Activated naive CD4-positive, alpha-beta T cell (primary cell): ENCODE measurements around the gene MAST3.

Experiments used
- DNase-seq, 4 experiments: peaks; one replicate each; lab custom pipeline; 2025; lab: John Stamatoyannopoulos, UW

Gene MAST3

DNA sequence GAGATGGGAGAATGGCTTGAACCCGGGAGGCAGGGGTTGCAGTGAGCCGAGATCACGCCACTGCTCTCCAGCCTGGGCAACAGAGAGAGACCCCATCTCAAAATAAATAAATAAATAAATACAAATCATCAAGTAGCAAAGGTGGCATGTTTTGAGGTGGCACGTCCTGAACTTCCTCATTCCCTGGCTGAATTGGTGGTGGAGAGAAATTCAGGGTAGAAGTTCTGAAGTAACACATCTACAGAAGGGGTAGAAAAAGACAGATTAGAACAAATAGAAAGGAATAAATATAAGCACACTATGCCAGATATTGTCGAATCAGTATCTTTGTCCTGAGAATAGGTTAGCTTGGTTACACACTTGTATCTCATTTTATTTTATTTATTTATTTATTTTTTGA, 82.4 kb downstream of the MAST3 start:
- no peak for DNase-seq

DNA sequence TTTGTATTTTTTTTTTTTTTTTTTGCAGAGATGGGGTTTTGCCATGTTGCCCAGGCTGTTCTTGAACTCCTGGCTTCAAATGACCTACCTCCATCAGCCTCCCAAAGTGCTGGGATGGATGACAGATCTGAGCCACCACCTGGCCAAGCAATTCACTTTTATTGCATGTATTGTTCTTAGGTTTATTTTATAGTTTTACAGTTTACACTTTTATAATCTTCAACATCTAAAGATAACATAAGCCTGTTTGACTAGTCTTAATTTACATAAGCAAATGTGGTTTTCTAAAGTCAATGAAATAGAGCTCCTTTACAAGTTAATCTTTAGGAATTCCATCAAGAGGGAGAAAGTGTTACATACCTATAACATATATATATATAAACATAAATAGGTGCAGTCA, 86.0 kb downstream of the MAST3 start:
- DNase-seq, result no peak

- DNase-seq, result no peak
Observed at GRCh38 chr19:18185538-18185937, 88.0 kb downstream of the MAST3 start.

DNA sequence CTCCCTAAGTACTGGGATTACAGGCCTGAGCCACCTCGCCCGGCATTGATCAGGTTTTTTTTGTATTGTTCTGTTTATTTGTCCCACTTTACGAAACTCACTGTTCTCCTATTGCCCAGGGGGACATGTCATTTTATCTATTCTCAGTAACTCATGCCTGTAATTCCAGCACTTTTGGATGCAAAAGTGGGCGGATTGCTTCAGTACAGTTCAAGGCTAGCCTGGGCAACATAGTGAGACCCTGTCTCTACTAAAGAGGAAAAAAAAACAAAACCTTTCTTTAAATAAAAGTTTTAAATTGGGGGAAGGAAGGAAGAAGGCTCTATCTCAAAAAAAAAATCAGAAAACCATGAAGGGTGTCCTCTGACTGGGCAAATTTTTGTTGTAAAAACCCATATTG, 92.7 kb downstream of the MAST3 start:
- no peak for DNase-seq

GRCh38 chr19:18191640-18192062, 94.1 kb downstream of the MAST3 start:
- DNase-seq, result no peak

DNA sequence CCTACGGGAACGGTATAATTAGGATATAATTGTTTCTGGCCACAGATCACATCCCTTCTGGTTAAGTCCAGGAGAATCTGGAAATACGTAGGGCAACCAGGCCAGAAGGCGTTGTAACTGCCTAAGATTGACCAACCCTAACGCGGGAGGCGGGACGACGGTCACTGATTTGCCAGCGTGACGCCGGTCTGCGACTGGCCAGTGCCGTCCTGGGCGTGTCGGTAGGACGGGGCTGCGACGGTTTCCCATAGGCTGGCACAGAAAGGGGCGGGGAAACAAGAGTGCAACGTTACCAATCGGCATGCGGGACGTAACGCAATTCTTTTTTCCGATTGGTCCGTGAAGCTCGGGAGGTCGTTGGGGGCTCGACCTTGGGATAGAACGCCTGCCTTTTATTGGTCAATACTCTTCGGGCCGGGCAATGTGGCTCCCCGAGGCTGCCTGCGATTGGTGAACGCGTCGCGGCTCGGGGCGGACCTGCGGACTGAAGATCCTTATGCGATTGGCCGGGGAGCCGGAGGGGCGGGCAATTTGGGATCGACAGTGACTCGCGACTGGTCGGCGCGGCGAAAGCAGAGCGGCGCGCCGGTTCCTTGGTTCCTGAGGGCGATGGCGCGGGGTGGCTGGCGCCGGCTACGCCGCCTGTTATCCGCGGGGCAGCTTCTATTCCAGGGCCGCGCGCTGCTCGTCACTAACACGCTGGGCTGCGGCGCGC, 95.3 kb downstream of the MAST3 start, which contains the start of gene MPV17L2:
Gene MPV17L2 (plus strand): TSS at position 546 of the 715 bp plus-strand sequence. CDS start 64 bp downstream, at position 610.
- DNase-seq, result peak; percentile 93 to 100 (median 99)

DNA sequence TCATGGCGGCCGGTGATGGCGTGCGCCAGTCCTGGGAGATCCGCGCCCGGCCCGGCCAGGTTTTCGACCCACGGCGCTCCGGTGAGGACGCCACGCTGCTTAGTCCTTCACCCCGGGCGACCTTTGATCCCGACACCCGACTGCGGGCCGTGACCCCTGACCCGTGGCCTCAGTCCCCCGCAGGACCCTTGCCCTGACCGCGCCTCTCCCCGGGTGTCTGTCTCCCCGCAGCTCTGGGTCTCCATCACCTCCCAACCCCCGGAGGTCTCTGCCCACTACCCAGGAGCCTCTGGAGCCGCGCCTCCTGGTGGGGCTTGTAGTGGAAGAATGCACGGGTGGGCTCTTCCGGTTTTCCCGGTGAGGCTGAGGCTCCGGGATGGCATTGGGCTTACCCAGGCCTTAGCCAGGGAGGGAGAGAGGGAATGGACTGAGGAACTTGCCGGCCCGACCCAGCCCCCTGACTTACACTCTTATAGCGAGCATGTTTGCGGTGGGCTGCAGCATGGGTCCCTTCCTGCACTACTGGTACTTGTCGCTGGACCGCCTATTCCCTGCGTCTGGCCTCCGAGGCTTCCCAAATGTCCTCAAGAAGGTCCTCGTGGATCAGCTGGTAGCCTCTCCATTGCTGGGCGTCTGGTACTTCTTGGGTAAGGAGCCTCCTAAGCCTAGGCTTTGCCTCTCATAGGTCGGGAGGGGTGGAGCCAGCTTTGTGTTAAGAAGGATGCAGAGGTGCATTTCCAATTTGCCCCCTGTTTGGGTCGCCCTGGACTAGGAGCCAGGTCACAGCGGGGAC, 96.0 kb downstream of the MAST3 start:
- DNase-seq, result no peak

GRCh38 chr19:18194181-18194530, 96.6 kb downstream of the MAST3 start:
- no peak for DNase-seq

GRCh38 chr19:18194554-18195238, 97.1 kb downstream of the MAST3 start:
- DNase-seq, result peak in 1 of 4 experiments; percentile 30

DNA sequence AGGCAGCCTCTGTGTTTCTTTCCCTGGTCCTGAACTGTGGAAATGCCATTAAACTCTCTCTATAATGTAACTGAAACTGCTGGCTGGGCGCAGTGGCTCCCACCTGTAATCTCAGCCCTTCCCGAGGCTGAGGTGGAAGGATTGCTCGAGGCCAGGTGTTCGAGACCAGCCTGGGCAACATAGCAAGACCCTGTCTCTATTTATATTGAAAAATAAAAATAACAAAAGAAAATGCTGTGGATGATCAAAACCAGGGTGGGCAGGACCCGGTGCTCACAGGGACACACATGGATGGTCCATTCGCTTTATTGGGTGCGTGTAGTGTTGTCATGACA, 98.9 kb downstream of the MAST3 start:
- DNase-seq, result no peak

DNA sequence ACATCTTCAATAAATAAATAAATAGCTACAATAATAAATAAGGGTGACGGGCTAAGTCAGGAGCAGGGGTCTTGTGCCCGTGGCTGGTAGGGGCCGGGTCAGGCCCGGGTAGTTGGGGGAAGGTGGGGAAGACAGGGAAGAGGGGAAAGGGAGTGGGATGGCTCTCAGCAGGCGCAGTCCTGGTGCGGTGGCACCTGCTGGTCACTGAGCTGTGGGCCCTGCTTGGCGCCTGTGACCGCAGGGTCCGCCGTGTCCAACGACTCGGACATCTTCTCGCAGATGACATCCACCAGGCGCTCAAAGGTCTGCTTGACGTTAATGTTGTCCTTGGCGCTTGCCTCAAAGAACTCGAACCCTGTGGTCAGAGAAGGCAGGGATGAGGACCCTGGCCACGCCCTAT, 99.7 kb downstream of the MAST3 start:
- no peak for DNase-seq

DNA sequence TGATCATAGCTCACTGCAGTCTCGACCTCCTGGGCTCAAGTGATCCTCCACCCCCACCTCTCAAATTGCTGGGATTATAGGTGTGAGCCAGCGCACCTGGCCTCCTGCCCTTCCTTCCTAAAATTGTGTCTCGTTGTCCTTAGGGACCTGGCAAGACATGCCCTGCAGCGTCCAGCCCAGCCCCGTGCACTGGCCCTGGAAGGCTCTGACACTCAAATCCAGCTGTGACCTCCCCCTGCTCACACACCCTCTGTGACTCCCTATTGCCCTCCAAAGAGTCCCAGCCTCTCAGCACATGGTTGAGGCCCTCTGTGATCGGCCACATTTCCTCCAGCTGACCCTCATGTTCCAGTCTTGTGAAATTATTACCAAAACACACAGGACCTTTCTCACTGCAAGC, 100.4 kb downstream of the MAST3 start:
- DNase-seq, result no peak

GRCh38 chr19:18198374-18198773, 100.8 kb downstream of the MAST3 start:
- DNase-seq, result no peak
